ENCODE measurements around the gene PLAAT3. TPM values are rescaled to one million over a fixed set of nuclear protein-coding genes. Genes with fewer than 3 reads are reported as not detected.

PLAAT3 gene
- total and polyA plus RNA-seq, 2 of the 8 experiments (the other 6 are each of a cell fraction or from before 2014, with no cell fraction given): 109 to 190 TPM

- no peak overlapping the region for H2AFZ ChIP-seq (ENCODE audit: low read length)
- H3K27me3 ChIP-seq (replicated peaks in 1 of 4; ENCODE audit: control insufficient read depth in 3 of 4, extremely low read depth in 1 of 4, insufficient read depth in 3 of 4, low read length in 3 of 4): 0 out of 7 replicates have a peak, but pooled peaks cover 0 to 2% (median 0%) of the 10 kb centered on the region in 4 experiments
- no peak overlapping the region for H3K4me3 ChIP-seq (ENCODE audit: extremely low read depth in 1 of 4, insufficient read depth in 2 of 4, low read depth in 3 of 4, low read length in 4 of 4)
- H2BK5ac ChIP-seq (ENCODE audit: low read depth, low read length): no peak overlapping the region
- no peak overlapping the region for H3K4ac ChIP-seq (replicated peaks; ENCODE audit: insufficient read length, low read depth, low read length)
- H3K27ac ChIP-seq (ENCODE audit: low read depth, low read length): no peak overlapping the region
- H3K79me2 ChIP-seq (ENCODE audit: control insufficient read depth in 1 of 2, insufficient read depth in 2 of 2, low read length in 2 of 2): no peaks in the 10 kb centered on the region
- CTCF ChIA-PET (ENCODE audit: partially characterized antibody): interaction anchor here (0.6 to 1.3 kb wide), 2 partner anchors 8 to 64 kb away, joined by 3 read pairs; no protein-coding TSS in a partner anchor
- no peaks in the 10 kb centered on the region; a peak in 1 of 7 replicates for H3K4me1 ChIP-seq (replicated peaks in 1 of 4; ENCODE audit: control insufficient read depth in 3 of 4, insufficient read depth in 4 of 4, low read length in 3 of 4)
- no peak overlapping the region for H2BK120ac ChIP-seq (replicated peaks; ENCODE audit: low read depth, low read length)
- H2AK5ac ChIP-seq (ENCODE audit: low read depth, low read length): no peak overlapping the region
- no peak overlapping the region for H4K8ac ChIP-seq (ENCODE audit: extremely low read depth, insufficient read depth, low read length)
- H3K4me2 ChIP-seq (ENCODE audit: insufficient read depth in 1 of 2, low read depth in 2 of 2, low read length in 2 of 2): no peak overlapping the region
- 89% methylated on average over 2 of the region's 2 CpGs; no CpG with 5 or more reads in 1 of the 2 experiments for WGBS, 2 experiments (ENCODE audit: extremely low coverage in 1 of 2, insufficient coverage in 1 of 2, insufficient read length in 1 of 2, insufficient replicate concordance in 2 of 2, low coverage in 1 of 2, low lambda C conversion rate in 2 of 2, missing lambda C conversion rate in 1 of 2)
- H3K79me1 ChIP-seq (ENCODE audit: low read depth, low read length): no peaks in the 10 kb centered on the region
- H4K5ac ChIP-seq (ENCODE audit: insufficient read length, low read depth, low read length): no peak overlapping the region
- no peak overlapping the region for H4K91ac ChIP-seq (replicated peaks; ENCODE audit: insufficient read length, low read length)
- H3K56ac ChIP-seq (replicated peaks; ENCODE audit: insufficient read length, low read depth, low read length): no peak overlapping the region
- DNase-seq (ENCODE audit: low read depth in 1 of 2, low spot score in 2 of 2): no peak
- no peaks in the 10 kb centered on the region for H3K36me3 ChIP-seq (ENCODE audit: control insufficient read depth in 2 of 4, insufficient read depth in 4 of 4, low read length in 3 of 4)
- no peak overlapping the region for H3K23ac ChIP-seq (ENCODE audit: insufficient read length)
- H3K14ac ChIP-seq (ENCODE audit: insufficient read length): no peak overlapping the region
- H3K23me2 ChIP-seq (ENCODE audit: low read depth, low read length): no peaks in the 10 kb centered on the region
- no peak overlapping the region for H2BK15ac ChIP-seq (ENCODE audit: low read length)
- no peak overlapping the region for H3K18ac ChIP-seq (ENCODE audit: extremely low read depth, low read length)
- H3K9ac ChIP-seq (replicated peaks in 1 of 4; ENCODE audit: extremely low read depth in 1 of 4, low read depth in 3 of 4, low read length in 3 of 4): no peak overlapping the region
- no peak for FAIRE-seq
- H4K20me1 ChIP-seq (replicated peaks in 1 of 2; ENCODE audit: control insufficient read depth in 1 of 2, insufficient read depth in 2 of 2, low read length in 2 of 2): no peaks in the 10 kb centered on the region
- no peak overlapping the region for H2BK20ac ChIP-seq (ENCODE audit: low read length)
- POLR2A ChIA-PET (ENCODE audit: partially characterized antibody): interaction anchor here (0.8 to 1.6 kb wide), 2 partner anchors 10 to 15 kb away, joined by 3 to 7 read pairs; no protein-coding TSS in a partner anchor
- no peak overlapping the region for H2BK12ac ChIP-seq (ENCODE audit: low read depth, low read length)
- no peaks in the 10 kb centered on the region for H3K9me3 ChIP-seq (ENCODE audit: insufficient read depth in 2 of 2, low read depth in 1 of 2, low read length in 1 of 2)
- TF ChIP-seq JUND (IDR thresholded peaks at IDR 0.05; ENCODE audit: low read length) (no peak), POLR2AphosphoS5 (IDR thresholded peaks at IDR 0.05; ENCODE audit: low read depth, low read length) (no peak), RNF2 (IDR thresholded peaks at IDR 0.05; ENCODE audit: borderline replicate concordance, low read depth, low read length, missing control alignments, poor library complexity, severe bottlenecking) (no peak), CHD2 (IDR thresholded peaks at IDR 0.05; ENCODE audit: low read length) (no peak), EGR1 (IDR thresholded peaks at IDR 0.05; ENCODE audit: borderline replicate concordance, low read depth, low read length) (no peak), RXRA (IDR thresholded peaks at IDR 0.05; ENCODE audit: insufficient read depth, low read depth, low read length) (no peak), KDM4A (IDR thresholded peaks at IDR 0.05; ENCODE audit: low read depth, low read length, severe bottlenecking) (no peak), FOSL1 (IDR thresholded peaks at IDR 0.05; ENCODE audit: insufficient read depth, low read depth, low read length) (no peak), HDAC2 (IDR thresholded peaks at IDR 0.05; ENCODE audit: borderline replicate concordance in 1 of 2, low read depth in 2 of 2, low read length in 2 of 2) (no peak), TCF12 (IDR thresholded peaks at IDR 0.05; ENCODE audit: low read depth, low read length) (no peak), YY1 (IDR thresholded peaks at IDR 0.05; ENCODE audit: low read depth, low read length) (no peak), TAF7 (optimal IDR thresholded peaks at IDR 0.05; ENCODE audit: borderline replicate concordance, low read depth, low read length) (no peak), TAF1 (IDR thresholded peaks at IDR 0.05; ENCODE audit: low read depth, low read length) (no peak), GTF2F1 (IDR thresholded peaks at IDR 0.05; ENCODE audit: borderline replicate concordance, low read depth, low read length) (no peak)
Observed at GRCh38 chr11:63543711-63544110, 70.5 kb downstream of the PLAAT3 start.
